ENCODE data around the gene CPT1B.

- no peak for TF ChIP-seq EZH2 (IDR thresholded peaks at IDR 0.05; ENCODE audit: borderline replicate concordance, low read length)
- TF ChIP-seq, protein P1, sequence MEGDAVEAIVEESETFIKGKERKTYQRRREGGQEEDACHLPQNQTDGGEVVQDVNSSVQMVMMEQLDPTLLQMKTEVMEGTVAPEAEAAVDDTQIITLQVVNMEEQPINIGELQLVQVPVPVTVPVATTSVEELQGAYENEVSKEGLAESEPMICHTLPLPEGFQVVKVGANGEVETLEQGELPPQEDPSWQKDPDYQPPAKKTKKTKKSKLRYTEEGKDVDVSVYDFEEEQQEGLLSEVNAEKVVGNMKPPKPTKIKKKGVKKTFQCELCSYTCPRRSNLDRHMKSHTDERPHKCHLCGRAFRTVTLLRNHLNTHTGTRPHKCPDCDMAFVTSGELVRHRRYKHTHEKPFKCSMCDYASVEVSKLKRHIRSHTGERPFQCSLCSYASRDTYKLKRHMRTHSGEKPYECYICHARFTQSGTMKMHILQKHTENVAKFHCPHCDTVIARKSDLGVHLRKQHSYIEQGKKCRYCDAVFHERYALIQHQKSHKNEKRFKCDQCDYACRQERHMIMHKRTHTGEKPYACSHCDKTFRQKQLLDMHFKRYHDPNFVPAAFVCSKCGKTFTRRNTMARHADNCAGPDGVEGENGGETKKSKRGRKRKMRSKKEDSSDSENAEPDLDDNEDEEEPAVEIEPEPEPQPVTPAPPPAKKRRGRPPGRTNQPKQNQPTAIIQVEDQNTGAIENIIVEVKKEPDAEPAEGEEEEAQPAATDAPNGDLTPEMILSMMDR (conservative IDR thresholded peaks at IDR 0.05 in 1 of 2, IDR thresholded peaks at IDR 0.05 in 1 of 2; ENCODE audit: extremely low read depth in 1 of 2, insufficient read depth in 1 of 2, low read depth in 1 of 2, low read length in 2 of 2), result no peak
Measured at GRCh38 chr22:50522806-50523438, 55.3 kb downstream of the CPT1B start.
